Astrocyte (in vitro differentiated cells and primary cell): ENCODE data around the gene SLIT3. TPM values are rescaled to one million over a fixed set of nuclear protein-coding genes. Genes with fewer than 3 reads are reported as not detected.
A peak's percentile ranks its signal among the peaks of the same experiment; 100 is the strongest.

ENCODE experiments used
- DNase-seq: peaks from one replicate; pipeline ENCODE4 v3.0.0-alpha.2; 2010; ENCODE audit warnings: low read depth
- FAIRE-seq: peaks from 2 replicates; lab custom pipeline; 2011; peaks lifted over from hg19 to GRCh38; lab: Jason Lieb, UNC
- H2AFZ ChIP-seq: 2 replicates; pipeline ENCODE4 v1.6.0; 2012; ENCODE audit warnings: low read depth, low read length, inconsistent platforms
- H3K27ac ChIP-seq: 2 replicates; pipeline ENCODE4 v1.5.1; 2011; ENCODE audit warnings: low read depth, low read length, inconsistent platforms
- H3K27me3 ChIP-seq: 2 replicates; pipeline ENCODE4 v1.6.0; 2011; ENCODE audit warnings: low read length, inconsistent platforms; ENCODE audit not compliant: insufficient read depth
- H3K36me3 ChIP-seq: 2 replicates; pipeline ENCODE4 v1.5.1; 2011; ENCODE audit warnings: low read length, inconsistent platforms; ENCODE audit not compliant: insufficient read depth
- H3K4me1 ChIP-seq: 2 replicates; pipeline ENCODE4 v1.5.1; 2011; ENCODE audit warnings: low read length, inconsistent platforms; ENCODE audit not compliant: insufficient read depth
- H3K4me2 ChIP-seq: 2 replicates; pipeline ENCODE4 v1.6.0; 2012; ENCODE audit warnings: low read length, inconsistent platforms
- H3K4me3 ChIP-seq: 2 replicates; pipeline ENCODE4 v1.5.1; 2011; ENCODE audit warnings: low read depth, mild to moderate bottlenecking, low read length, inconsistent platforms; ENCODE audit not compliant: insufficient read depth
- H3K79me2 ChIP-seq: 2 replicates; pipeline ENCODE4 v1.6.0; 2012; ENCODE audit warnings: mild to moderate bottlenecking, low read length, inconsistent platforms; ENCODE audit not compliant: insufficient read depth
- H3K9ac ChIP-seq: 2 replicates; pipeline ENCODE4 v1.6.0; 2012; ENCODE audit warnings: mild to moderate bottlenecking, low read length, inconsistent platforms
- H3K9me3 ChIP-seq: 2 replicates; pipeline ENCODE4 v1.5.1; 2012; ENCODE audit warnings: low read depth, mild to moderate bottlenecking, low read length, inconsistent platforms; ENCODE audit not compliant: insufficient read depth
- H4K20me1 ChIP-seq: 2 replicates; pipeline ENCODE4 v1.6.0; 2012; ENCODE audit warnings: low read length, inconsistent platforms; ENCODE audit not compliant: insufficient read depth
- H3K27ac Mint-ChIP-seq: one replicate; pipeline ENCODE4 v1.8.0; 2021; ENCODE audit warnings: mild to moderate bottlenecking, mixed read lengths; ENCODE audit not compliant: unreplicated experiment
- H3K27me3 Mint-ChIP-seq: one replicate; pipeline ENCODE4 v1.8.0; 2021; ENCODE audit warnings: low read depth, mixed read lengths; ENCODE audit not compliant: unreplicated experiment
- H3K36me3 Mint-ChIP-seq: one replicate; pipeline ENCODE4 v1.8.0; 2021; ENCODE audit warnings: low read depth, mixed read lengths; ENCODE audit not compliant: unreplicated experiment
- H3K4me1 Mint-ChIP-seq: one replicate; pipeline ENCODE4 v1.8.0; 2021; ENCODE audit warnings: low read depth, mixed read lengths; ENCODE audit not compliant: unreplicated experiment
- H3K4me3 Mint-ChIP-seq: one replicate; pipeline ENCODE4 v1.8.0; 2021; ENCODE audit warnings: mild to moderate bottlenecking, moderate library complexity, mixed read lengths; ENCODE audit not compliant: unreplicated experiment
- H3K9me3 Mint-ChIP-seq: one replicate; pipeline ENCODE4 v1.8.0; 2021; ENCODE audit warnings: mild to moderate bottlenecking, mixed read lengths; ENCODE audit not compliant: unreplicated experiment
- CTCF ChIP-seq: IDR thresholded peaks from 2 replicates; pipeline ENCODE4 v1.5.1; 2011; ENCODE audit warnings: low read depth, mild to moderate bottlenecking, inconsistent platforms, low read length, moderate library complexity; ENCODE audit not compliant: insufficient read depth
- EZH2 ChIP-seq: IDR thresholded peaks from 2 replicates; pipeline ENCODE4 v1.6.1; 2012; ENCODE audit warnings: mild to moderate bottlenecking, low read length, inconsistent platforms; ENCODE audit not compliant: insufficient read depth
- total RNA-seq: library from RNA; stranded (reverse); gene quantifications from 2 replicates; pipeline ENCODE4 v1.2.1, GENCODE V29; 2021

The SLIT3 gene
- total RNA-seq, 1 donor from 2014 or later, result 20.7 TPM

- no peak overlapping the region for H3K27ac ChIP-seq
- TF ChIP-seq CTCF, result no peak
- TF ChIP-seq EZH2, result no peak
- H3K9ac ChIP-seq, result no peak overlapping the region
- no peaks in the 10 kb centered on the region for H3K9me3 ChIP-seq
- peaks cover 5% of the 10 kb centered on the region for H3K27me3 Mint-ChIP-seq
- no peak overlapping the region for H2AFZ ChIP-seq
- peaks cover 10% of the 10 kb centered on the region for H3K4me1 ChIP-seq
- H3K27me3 ChIP-seq, result no peaks in the 10 kb centered on the region
- H3K4me1 Mint-ChIP-seq, result peaks cover 10% of the 10 kb centered on the region
- no peaks in the 10 kb centered on the region for H3K79me2 ChIP-seq
- H4K20me1 ChIP-seq, result no peaks in the 10 kb centered on the region
- no peaks in the 10 kb centered on the region for H3K36me3 ChIP-seq
- no peak for DNase-seq
- H3K9me3 Mint-ChIP-seq, result peaks cover 4% of the 10 kb centered on the region
- no peak overlapping the region for H3K27ac Mint-ChIP-seq
- H3K4me2 ChIP-seq, result no peak overlapping the region
- no peaks in the 10 kb centered on the region for H3K36me3 Mint-ChIP-seq
- no peak for FAIRE-seq
- no peak overlapping the region for H3K4me3 Mint-ChIP-seq
- H3K4me3 ChIP-seq, result no peak overlapping the region
These were observed 617.6 kb downstream of the SLIT3 start for GRCh38 chr5:168683247-168683926.

GRCh38 chr5:168681556-168682183, 619.3 kb downstream of the SLIT3 start:
- H3K9ac ChIP-seq, result no peak overlapping the region
- TF ChIP-seq EZH2 (no peak), CTCF (no peak)
- no peak for FAIRE-seq
- H3K4me3 Mint-ChIP-seq, result no peak overlapping the region
- H3K27me3 ChIP-seq, result no peaks in the 10 kb centered on the region
- peak; percentile 54 for DNase-seq
- peaks cover 4% of the 10 kb centered on the region for H3K9me3 Mint-ChIP-seq
- no peak overlapping the region for H3K4me3 ChIP-seq
- H3K27ac Mint-ChIP-seq, result no peak overlapping the region
- no peaks in the 10 kb centered on the region for H3K79me2 ChIP-seq
- H3K4me2 ChIP-seq, result peak overlapping the region; percentile 24
- H3K4me1 Mint-ChIP-seq, result peaks cover 10% of the 10 kb centered on the region
- no peaks in the 10 kb centered on the region for H3K9me3 ChIP-seq
- H4K20me1 ChIP-seq, result no peaks in the 10 kb centered on the region
- H3K4me1 ChIP-seq, result peaks cover 10% of the 10 kb centered on the region
- H3K27me3 Mint-ChIP-seq, result peaks cover under 1% of the 10 kb centered on the region
- H3K36me3 ChIP-seq, result no peaks in the 10 kb centered on the region
- H3K27ac ChIP-seq, result no peak overlapping the region
- H2AFZ ChIP-seq, result peak overlapping the region; percentile 34
- no peaks in the 10 kb centered on the region for H3K36me3 Mint-ChIP-seq

- H3K79me2 ChIP-seq, result no peaks in the 10 kb centered on the region
- Mint-ChIP-seq H3K27ac (no peak overlapping the region), H3K4me3 (no peak overlapping the region), H3K4me1 (peaks cover 10% of the 10 kb centered on the region), H3K36me3 (no peaks in the 10 kb centered on the region), H3K9me3 (peaks cover under 1% of the 10 kb centered on the region), H3K27me3 (peaks cover 4% of the 10 kb centered on the region)
- no peak overlapping the region for H3K4me3 ChIP-seq
- FAIRE-seq, result no peak
- H4K20me1 ChIP-seq, result no peaks in the 10 kb centered on the region
- no peaks in the 10 kb centered on the region for H3K27me3 ChIP-seq
- no peak overlapping the region for H2AFZ ChIP-seq
- no peak for TF ChIP-seq CTCF
- no peak for TF ChIP-seq EZH2
- no peak for DNase-seq
- no peak overlapping the region for H3K27ac ChIP-seq
- no peaks in the 10 kb centered on the region for H3K9me3 ChIP-seq
- no peak overlapping the region for H3K9ac ChIP-seq
- H3K4me1 ChIP-seq, result peaks cover 10% of the 10 kb centered on the region
- H3K36me3 ChIP-seq, result no peaks in the 10 kb centered on the region
- H3K4me2 ChIP-seq, result no peak overlapping the region
These were observed 620.5 kb downstream of the SLIT3 start for GRCh38 chr5:168680395-168680794.
